Stimulated activated naive CD8-positive, alpha-beta T cell treated with anti-CD3 and anti-CD28 coated beads, Interleukin-15, amount 100 ng/mL, for 72 hours (primary cell): ENCODE results near the gene MCF2.
"Not testable (repeated sequence)": the region's sequence is repeated elsewhere in the genome, so short reads cannot be mapped to it uniquely, and the experiment has no call there.

Experiments
- ATAC-seq: fragments of 150-1000 bp; cut with Tn5 transposase; 2 replicates; pipeline ENCODE4 v1.10.0; 2021; ENCODE audit warnings: mild to moderate bottlenecking, moderate library complexity
- DNase-seq, 2 donors: peaks; one replicate each; pipeline ENCODE4 v3.0.0; 2021 to 2022
- H3K27ac Mint-ChIP-seq, 2 donors: one replicate each; pipeline ENCODE4 v1.8.0; 2022; ENCODE audit warnings: mild to moderate bottlenecking in 2 of 2, mixed read lengths in 2 of 2, moderate library complexity in 2 of 2
- H3K27me3 Mint-ChIP-seq: one replicate; pipeline ENCODE4 v1.8.0; 2022; ENCODE audit warnings: mixed read lengths
- H3K4me1 Mint-ChIP-seq: one replicate; pipeline ENCODE4 v1.8.0; 2022; ENCODE audit warnings: mild to moderate bottlenecking, mixed read lengths
- H3K4me3 Mint-ChIP-seq, 2 donors: one replicate each; pipeline ENCODE4 v1.8.0; 2022; ENCODE audit warnings: mild to moderate bottlenecking in 2 of 2, mixed read lengths in 2 of 2, moderate library complexity in 1 of 2
- H3K9me3 Mint-ChIP-seq, 2 donors: one replicate each; pipeline ENCODE4 v1.8.0; 2022; ENCODE audit warnings: mixed read lengths in 2 of 2

Gene MCF2

DNA sequence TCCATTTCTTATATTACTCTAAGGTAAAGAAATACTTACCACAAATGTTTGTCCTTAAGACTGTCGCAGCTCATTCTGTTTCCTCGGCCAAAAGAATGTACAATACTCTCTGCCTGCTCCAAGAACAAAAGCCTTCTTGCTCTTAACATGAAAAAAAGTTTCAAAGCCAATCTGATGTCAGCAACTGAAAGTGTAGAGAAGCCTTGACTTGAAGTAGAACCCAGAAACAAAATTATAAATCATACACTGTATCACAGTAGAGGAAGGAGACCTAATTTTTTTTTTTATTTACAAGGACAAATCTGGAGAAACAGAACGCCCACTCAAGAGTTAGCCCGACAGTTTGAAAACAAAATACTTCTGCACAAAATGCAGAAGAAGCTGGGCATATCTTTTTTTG lies at the start of gene MCF2:
Gene MCF2 (minus strand): TSS at position 101 of the 400 bp plus-strand sequence. CDS start 56,423 bp downstream, outside the sequence.
- H3K27me3 Mint-ChIP-seq: no peaks in the 10 kb centered on the region
- H3K27ac Mint-ChIP-seq: no peak within 1 kb of the TSS
- H3K4me3 Mint-ChIP-seq: no peak within 1 kb of the TSS
- H3K4me1 Mint-ChIP-seq: no peaks in the 10 kb centered on the region
- H3K9me3 Mint-ChIP-seq: no peaks in the 10 kb centered on the region
- no peak for ATAC-seq
- no peak for DNase-seq

GRCh38 chrX:139751053-139751452 lies 43.1 kb upstream of the MCF2 start:
- H3K27ac Mint-ChIP-seq: no peak overlapping the region
- ATAC-seq (no peak), DNase-seq (no peak)
- H3K9me3 Mint-ChIP-seq: no peaks in the 10 kb centered on the region
- H3K4me3 Mint-ChIP-seq: no peak overlapping the region
- H3K4me1 Mint-ChIP-seq: no peaks in the 10 kb centered on the region
- no peaks in the 10 kb centered on the region for H3K27me3 Mint-ChIP-seq

- DNase-seq (no peak), ATAC-seq (no peak)
- H3K27me3 Mint-ChIP-seq: no peaks in the 10 kb centered on the region
- no peak overlapping the region for H3K4me3 Mint-ChIP-seq
- no peak overlapping the region for H3K27ac Mint-ChIP-seq
- no peaks in the 10 kb centered on the region for H3K9me3 Mint-ChIP-seq
- H3K4me1 Mint-ChIP-seq: no peaks in the 10 kb centered on the region
Measured at GRCh38 chrX:139750390-139750789, 42.4 kb upstream of the MCF2 start.

GRCh38 chrX:139739138-139739537 lies 31.2 kb upstream of the MCF2 start:
- DNase-seq: peak; percentile 10 to 47
- Mint-ChIP-seq H3K27ac (no peak overlapping the region), H3K4me3 (no peak overlapping the region), H3K4me1 (peaks cover 10% of the 10 kb centered on the region), H3K27me3 (no peaks in the 10 kb centered on the region), H3K9me3 (no peaks in the 10 kb centered on the region)
- ATAC-seq: peak; percentile 98

GRCh38 chrX:139738581-139738980 lies 30.6 kb upstream of the MCF2 start:
- Mint-ChIP-seq H3K27me3 (no peaks in the 10 kb centered on the region), H3K27ac (no peak overlapping the region), H3K4me1 (peaks cover 10% of the 10 kb centered on the region), H3K9me3 (no peaks in the 10 kb centered on the region), H3K4me3 (no peak overlapping the region)
- DNase-seq (no peak), ATAC-seq (no peak)

- Mint-ChIP-seq H3K4me1 (peaks cover 10% of the 10 kb centered on the region), H3K4me3 (no peak overlapping the region), H3K9me3 (no peaks in the 10 kb centered on the region), H3K27ac (no peak overlapping the region), H3K27me3 (no peaks in the 10 kb centered on the region)
- DNase-seq (no peak), ATAC-seq (no peak)
Measured at GRCh38 chrX:139736151-139736550, 28.2 kb upstream of the MCF2 start.

DNA sequence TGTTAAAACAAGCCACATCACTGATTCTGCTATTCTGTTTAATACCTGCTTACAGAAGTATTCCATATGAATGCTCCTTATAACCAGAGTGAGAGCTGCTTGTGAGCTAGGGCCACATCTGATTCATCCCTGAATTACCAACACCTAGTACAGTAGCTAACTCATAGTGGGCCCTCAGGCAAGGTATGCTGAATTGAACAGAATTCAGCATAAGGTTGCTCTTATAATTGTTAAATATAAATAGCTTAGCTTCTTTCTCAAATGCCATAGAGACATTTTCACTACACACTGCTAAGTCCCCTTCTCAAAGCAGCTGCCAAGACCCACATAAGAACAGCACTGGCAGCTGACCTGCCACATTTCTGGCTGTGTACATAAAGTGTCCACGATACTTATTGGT lies 27.0 kb upstream of the MCF2 start:
- no peaks in the 10 kb centered on the region for H3K27me3 Mint-ChIP-seq

GRCh38 chrX:139725720-139726119 lies 17.8 kb upstream of the MCF2 start:
- no peak overlapping the region for H3K27ac Mint-ChIP-seq
- ATAC-seq: peak; percentile 99

More for the DNA sequence above, 27.0 kb upstream of the MCF2 start:
- H3K9me3 Mint-ChIP-seq: no peaks in the 10 kb centered on the region
- no peak for DNase-seq
- peaks cover 6% of the 10 kb centered on the region for H3K4me1 Mint-ChIP-seq
- no peak overlapping the region for H3K4me3 Mint-ChIP-seq
- ATAC-seq: no peak
- no peak overlapping the region for H3K27ac Mint-ChIP-seq

DNA sequence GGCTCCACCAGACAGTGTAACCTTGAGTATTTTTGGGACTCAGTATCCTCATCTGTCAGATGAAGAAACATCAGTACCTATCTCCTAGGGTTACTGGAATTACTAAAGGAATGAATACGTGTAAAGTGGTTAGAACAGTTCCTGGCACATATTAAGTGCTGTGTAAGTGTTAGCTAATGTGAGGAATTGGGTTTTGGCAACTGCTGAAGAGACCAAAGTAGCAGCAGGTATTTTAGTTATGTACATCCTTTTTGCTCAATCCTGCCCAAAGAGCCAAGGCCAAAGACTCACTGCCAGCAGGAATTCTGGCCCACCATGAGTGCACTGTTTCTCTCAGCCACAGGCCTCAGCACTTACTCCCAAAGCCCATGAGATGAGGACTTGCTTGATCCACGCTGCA lies 16.7 kb upstream of the MCF2 start:
- H3K9me3 Mint-ChIP-seq: no peaks in the 10 kb centered on the region
- DNase-seq (no peak), ATAC-seq (no peak)
- H3K4me1 Mint-ChIP-seq: peaks cover 11% of the 10 kb centered on the region
- no peaks in the 10 kb centered on the region for H3K27me3 Mint-ChIP-seq
- no peak overlapping the region for H3K27ac Mint-ChIP-seq
- H3K4me3 Mint-ChIP-seq: no peak overlapping the region

More at GRCh38 chrX:139725720-139726119, 17.8 kb upstream of the MCF2 start:
- Mint-ChIP-seq H3K27me3 (no peaks in the 10 kb centered on the region), H3K9me3 (no peaks in the 10 kb centered on the region), H3K4me1 (peaks cover 11% of the 10 kb centered on the region), H3K4me3 (no peak overlapping the region)
- peak; percentile 1 to 32 for DNase-seq

DNA sequence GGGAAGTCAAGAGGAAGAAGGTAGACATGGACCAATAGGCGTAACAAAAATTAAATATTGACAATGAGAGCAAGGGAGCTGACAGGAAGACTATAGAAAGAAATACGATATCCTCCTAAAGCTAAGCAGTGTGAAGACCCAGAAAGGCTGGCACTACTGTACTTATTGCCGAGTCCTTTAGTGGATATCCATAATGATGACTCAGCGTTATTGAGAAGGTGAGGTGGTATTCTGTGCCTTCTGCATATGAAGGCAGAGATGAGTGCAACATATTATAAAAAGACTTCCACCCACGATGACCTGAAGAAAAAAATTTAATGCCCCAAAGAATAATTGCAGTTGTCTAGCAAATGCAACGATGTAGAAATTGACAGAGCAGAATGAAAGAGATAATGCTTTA lies 13.0 kb upstream of the MCF2 start:
- Mint-ChIP-seq H3K27ac (peak overlapping the region in 1 of 2 donors; percentile 19), H3K9me3 (no peaks in the 10 kb centered on the region)

GRCh38 chrX:139720136-139720535 lies 12.2 kb upstream of the MCF2 start:
- no peaks in the 10 kb centered on the region for H3K9me3 Mint-ChIP-seq
- peaks cover under 1% of the 10 kb centered on the region for H3K4me1 Mint-ChIP-seq
- no peak overlapping the region for H3K4me3 Mint-ChIP-seq
- no peaks in the 10 kb centered on the region for H3K27me3 Mint-ChIP-seq
- no peak overlapping the region for H3K27ac Mint-ChIP-seq
- ATAC-seq (no peak), DNase-seq (no peak)

More for the DNA sequence above, 13.0 kb upstream of the MCF2 start:
- H3K27me3 Mint-ChIP-seq: no peaks in the 10 kb centered on the region
- ATAC-seq: no peak
- no peak overlapping the region for H3K4me3 Mint-ChIP-seq
- no peak for DNase-seq
- H3K4me1 Mint-ChIP-seq: peaks cover 9% of the 10 kb centered on the region

DNA sequence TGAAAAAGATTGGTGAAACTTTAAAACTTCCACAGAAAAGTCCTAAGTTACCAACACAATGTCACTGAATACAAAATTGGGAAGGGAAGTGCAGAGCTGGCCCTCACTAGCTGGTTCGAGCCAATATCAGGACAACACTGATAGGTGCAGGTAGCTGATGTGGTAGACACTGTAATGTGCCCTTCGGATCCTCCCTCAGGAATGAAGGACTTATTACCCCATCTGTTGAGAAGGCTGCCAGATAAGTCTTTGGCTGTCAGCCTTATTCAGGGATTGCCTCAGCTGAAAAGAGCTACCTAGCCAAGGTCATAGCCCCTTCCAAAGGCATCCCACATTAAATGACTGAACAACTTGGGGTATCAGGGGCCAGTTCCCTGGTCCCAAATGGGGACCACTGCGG lies 5.3 kb downstream of the MCF2 start:
- Mint-ChIP-seq H3K27me3 (no peaks in the 10 kb centered on the region), H3K4me3 (no peak overlapping the region), H3K4me1 (no peaks in the 10 kb centered on the region), H3K27ac (no peak overlapping the region), H3K9me3 (no peaks in the 10 kb centered on the region)
- no peak for ATAC-seq
- no peak for DNase-seq

DNA sequence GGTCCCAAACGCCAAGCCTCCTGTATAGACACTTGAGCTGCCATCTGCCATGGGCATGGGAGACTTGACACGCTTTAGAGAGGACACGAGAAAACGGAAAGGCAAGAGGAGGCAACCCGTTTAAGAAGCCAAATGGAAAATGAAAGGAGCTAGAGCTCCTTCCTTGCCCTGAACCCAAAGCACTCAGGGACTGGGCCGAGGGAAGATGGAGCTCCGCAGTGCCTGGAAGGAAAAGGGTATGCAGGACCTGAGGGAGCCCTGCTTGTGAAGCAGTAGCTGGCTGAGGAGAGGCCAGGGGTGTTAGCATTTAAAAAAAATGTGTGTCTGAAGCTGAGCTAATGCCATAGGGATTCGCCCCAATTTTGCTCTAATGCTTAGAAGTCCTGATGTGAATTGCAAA lies 15.1 kb downstream of the MCF2 start:
- DNase-seq (no peak), ATAC-seq (no peak)
- Mint-ChIP-seq H3K27me3 (peaks cover 24% of the 10 kb centered on the region), H3K4me3 (peak overlapping the region in 1 of 2 donors; percentile 20), H3K27ac (no peak overlapping the region), H3K4me1 (peaks cover 6% of the 10 kb centered on the region), H3K9me3 (no peaks in the 10 kb centered on the region)

- Mint-ChIP-seq H3K4me1 (peaks cover 6% of the 10 kb centered on the region), H3K27ac (no peak overlapping the region), H3K9me3 (no peaks in the 10 kb centered on the region), H3K4me3 (peak overlapping the region in 1 of 2 donors; percentile 63), H3K27me3 (peaks cover 24% of the 10 kb centered on the region)
- DNase-seq (no peak), ATAC-seq (peak; percentile 12)
Measured at GRCh38 chrX:139692506-139692849, 15.5 kb downstream of the MCF2 start.

GRCh38 chrX:139691843-139692505 lies 16.0 kb downstream of the MCF2 start:
- ATAC-seq: peak; percentile 59
- Mint-ChIP-seq H3K27ac (no peak overlapping the region), H3K9me3 (peaks cover 0 to under 1% of the 10 kb centered on the region in 2 donors), H3K27me3 (peaks cover 24% of the 10 kb centered on the region), H3K4me1 (peaks cover 6% of the 10 kb centered on the region), H3K4me3 (peak overlapping the region; percentile 49 to 66)
- DNase-seq: no peak

GRCh38 chrX:139691493-139691842 lies 16.5 kb downstream of the MCF2 start:
- H3K27me3 Mint-ChIP-seq: peaks cover 24% of the 10 kb centered on the region
- ATAC-seq (peak; percentile 20), DNase-seq (no peak)
- peaks cover 0 to 5% of the 10 kb centered on the region in 2 donors for H3K9me3 Mint-ChIP-seq
- H3K4me3 Mint-ChIP-seq: peak overlapping the region; percentile 56 to 66
- peaks cover 6% of the 10 kb centered on the region for H3K4me1 Mint-ChIP-seq
- H3K27ac Mint-ChIP-seq: no peak overlapping the region

GRCh38 chrX:139685175-139685574 lies 22.8 kb downstream of the MCF2 start:
- H3K27me3 Mint-ChIP-seq, H3K27ac Mint-ChIP-seq, ATAC-seq, DNase-seq, H3K4me1 Mint-ChIP-seq, H3K4me3 Mint-ChIP-seq: not testable (repeated sequence)
- H3K9me3 Mint-ChIP-seq: peaks cover 7 to 21% of the 10 kb centered on the region in 2 donors
